ENCODE data around the gene PRKCE.

The PRKCE gene

GRCh38 chr2:45993476-45993991 lies 342.1 kb downstream of the PRKCE start:
- no peaks in the 10 kb centered on the region for H3K9me3 ChIP-seq (ENCODE audit: low read length)
- H3K36me3 ChIP-seq (ENCODE audit: insufficient read depth, low read length): peaks cover 4% of the 10 kb centered on the region
- no peak overlapping the region for H3K9ac ChIP-seq (ENCODE audit: low read length)
- H3K27me3 ChIP-seq (ENCODE audit: control insufficient read depth in 1 of 2, insufficient read depth in 2 of 2, low read length in 2 of 2): no peaks in the 10 kb centered on the region
- H3K4me1 ChIP-seq (ENCODE audit: insufficient read depth, low read length): peaks cover 35% of the 10 kb centered on the region
- no peak overlapping the region for H3K27ac ChIP-seq (ENCODE audit: low read depth, low read length)
- no peak overlapping the region for H3K4me3 ChIP-seq (ENCODE audit: low read depth in 1 of 2, low read length in 2 of 2)

- peaks cover 30% of the 10 kb centered on the region for H3K4me1 ChIP-seq (ENCODE audit: insufficient read depth, low read length)
- H3K36me3 ChIP-seq (ENCODE audit: insufficient read depth, low read length): peaks cover 4% of the 10 kb centered on the region
- H3K27ac ChIP-seq (ENCODE audit: low read depth, low read length): no peak overlapping the region
- H3K4me3 ChIP-seq (ENCODE audit: low read depth in 1 of 2, low read length in 2 of 2): no peak overlapping the region
- H3K9me3 ChIP-seq (ENCODE audit: low read length): no peaks in the 10 kb centered on the region
- no peaks in the 10 kb centered on the region for H3K27me3 ChIP-seq (ENCODE audit: control insufficient read depth in 1 of 2, insufficient read depth in 2 of 2, low read length in 2 of 2)
- no peak overlapping the region for H3K9ac ChIP-seq (ENCODE audit: low read length)
These were observed 342.6 kb downstream of the PRKCE start for GRCh38 chr2:45994060-45994459.

GRCh38 chr2:46000660-46001059 lies 349.2 kb downstream of the PRKCE start:
- Histone ChIP-seq H3K4me1 (ENCODE audit: insufficient read depth, low read length) (peaks cover 26% of the 10 kb centered on the region), H3K9me3 (ENCODE audit: low read length) (no peaks in the 10 kb centered on the region), H3K36me3 (ENCODE audit: insufficient read depth, low read length) (peaks cover 14% of the 10 kb centered on the region), H3K27ac (ENCODE audit: low read depth, low read length) (no peak overlapping the region), H3K4me3 (ENCODE audit: low read depth in 1 of 2, low read length in 2 of 2) (no peak overlapping the region), H3K27me3 (ENCODE audit: control insufficient read depth in 1 of 2, insufficient read depth in 2 of 2, low read length in 2 of 2) (no peaks in the 10 kb centered on the region), H3K9ac (ENCODE audit: low read length) (no peak overlapping the region)

- no peak overlapping the region for H3K4me3 ChIP-seq (ENCODE audit: low read depth in 1 of 2, low read length in 2 of 2)
- H3K36me3 ChIP-seq (ENCODE audit: insufficient read depth, low read length): peaks cover 17% of the 10 kb centered on the region
- H3K27ac ChIP-seq (ENCODE audit: low read depth, low read length): no peak overlapping the region
- H3K4me1 ChIP-seq (ENCODE audit: insufficient read depth, low read length): peaks cover 26% of the 10 kb centered on the region
- no peak overlapping the region for H3K9ac ChIP-seq (ENCODE audit: low read length)
- H3K9me3 ChIP-seq (ENCODE audit: low read length): no peaks in the 10 kb centered on the region
- no peaks in the 10 kb centered on the region for H3K27me3 ChIP-seq (ENCODE audit: control insufficient read depth in 1 of 2, insufficient read depth in 2 of 2, low read length in 2 of 2)
These were observed 349.8 kb downstream of the PRKCE start for GRCh38 chr2:46001290-46001689.

- Histone ChIP-seq H3K4me1 (ENCODE audit: insufficient read depth, low read length) (peaks cover 26% of the 10 kb centered on the region), H3K4me3 (ENCODE audit: low read depth in 1 of 2, low read length in 2 of 2) (no peak overlapping the region), H3K9ac (ENCODE audit: low read length) (no peak overlapping the region), H3K9me3 (ENCODE audit: low read length) (no peaks in the 10 kb centered on the region), H3K27me3 (ENCODE audit: control insufficient read depth in 1 of 2, insufficient read depth in 2 of 2, low read length in 2 of 2) (no peaks in the 10 kb centered on the region), H3K36me3 (ENCODE audit: insufficient read depth, low read length) (peaks cover 23% of the 10 kb centered on the region), H3K27ac (ENCODE audit: low read depth, low read length) (no peak overlapping the region)
These were observed 350.4 kb downstream of the PRKCE start for GRCh38 chr2:46001741-46002506.

- peaks cover 26% of the 10 kb centered on the region for H3K4me1 ChIP-seq (ENCODE audit: insufficient read depth, low read length)
- no peak overlapping the region for H3K4me3 ChIP-seq (ENCODE audit: low read depth in 1 of 2, low read length in 2 of 2)
- H3K36me3 ChIP-seq (ENCODE audit: insufficient read depth, low read length): peaks cover 28% of the 10 kb centered on the region
- no peak overlapping the region for H3K27ac ChIP-seq (ENCODE audit: low read depth, low read length)
- no peaks in the 10 kb centered on the region for H3K27me3 ChIP-seq (ENCODE audit: control insufficient read depth in 1 of 2, insufficient read depth in 2 of 2, low read length in 2 of 2)
- H3K9ac ChIP-seq (ENCODE audit: low read length): no peak overlapping the region
- no peaks in the 10 kb centered on the region for H3K9me3 ChIP-seq (ENCODE audit: low read length)
These were observed 351.0 kb downstream of the PRKCE start for GRCh38 chr2:46002507-46002883.

- H3K36me3 ChIP-seq (ENCODE audit: insufficient read depth, low read length): peaks cover 32% of the 10 kb centered on the region
These were observed 351.5 kb downstream of the PRKCE start for GRCh38 chr2:46002947-46003346.

GRCh38 chr2:46003903-46004473 lies 352.5 kb downstream of the PRKCE start:
- Histone ChIP-seq H3K27me3 (ENCODE audit: control insufficient read depth in 1 of 2, insufficient read depth in 2 of 2, low read length in 2 of 2) (no peaks in the 10 kb centered on the region), H3K27ac (ENCODE audit: low read depth, low read length) (no peak overlapping the region), H3K4me1 (ENCODE audit: insufficient read depth, low read length) (peaks cover 26% of the 10 kb centered on the region), H3K9me3 (ENCODE audit: low read length) (no peaks in the 10 kb centered on the region), H3K4me3 (ENCODE audit: low read depth in 1 of 2, low read length in 2 of 2) (no peak overlapping the region), H3K9ac (ENCODE audit: low read length) (no peak overlapping the region), H3K36me3 (ENCODE audit: insufficient read depth, low read length) (peaks cover 37% of the 10 kb centered on the region)

More at GRCh38 chr2:46002947-46003346, 351.5 kb downstream of the PRKCE start:
- no peak overlapping the region for H3K4me3 ChIP-seq (ENCODE audit: low read depth in 1 of 2, low read length in 2 of 2)
- no peak overlapping the region for H3K9ac ChIP-seq (ENCODE audit: low read length)
- H3K27ac ChIP-seq (ENCODE audit: low read depth, low read length): no peak overlapping the region
- H3K4me1 ChIP-seq (ENCODE audit: insufficient read depth, low read length): peaks cover 26% of the 10 kb centered on the region
- no peaks in the 10 kb centered on the region for H3K27me3 ChIP-seq (ENCODE audit: control insufficient read depth in 1 of 2, insufficient read depth in 2 of 2, low read length in 2 of 2)
- H3K9me3 ChIP-seq (ENCODE audit: low read length): no peaks in the 10 kb centered on the region

- Histone ChIP-seq H3K27me3 (ENCODE audit: control insufficient read depth in 1 of 2, insufficient read depth in 2 of 2, low read length in 2 of 2) (no peaks in the 10 kb centered on the region), H3K4me3 (ENCODE audit: low read depth in 1 of 2, low read length in 2 of 2) (no peak overlapping the region), H3K9me3 (ENCODE audit: low read length) (no peaks in the 10 kb centered on the region), H3K36me3 (ENCODE audit: insufficient read depth, low read length) (peaks cover 42% of the 10 kb centered on the region), H3K9ac (ENCODE audit: low read length) (no peak overlapping the region), H3K4me1 (ENCODE audit: insufficient read depth, low read length) (peaks cover 16% of the 10 kb centered on the region), H3K27ac (ENCODE audit: low read depth, low read length) (no peak overlapping the region)
These were observed 355.1 kb downstream of the PRKCE start for GRCh38 chr2:46006473-46007025.

GRCh38 chr2:46007412-46007811 lies 355.9 kb downstream of the PRKCE start:
- H3K4me3 ChIP-seq (ENCODE audit: low read depth in 1 of 2, low read length in 2 of 2): no peak overlapping the region
- H3K36me3 ChIP-seq (ENCODE audit: insufficient read depth, low read length): peaks cover 44% of the 10 kb centered on the region
- H3K9me3 ChIP-seq (ENCODE audit: low read length): no peaks in the 10 kb centered on the region
- H3K4me1 ChIP-seq (ENCODE audit: insufficient read depth, low read length): peaks cover 8% of the 10 kb centered on the region
- no peak overlapping the region for H3K9ac ChIP-seq (ENCODE audit: low read length)
- no peaks in the 10 kb centered on the region for H3K27me3 ChIP-seq (ENCODE audit: control insufficient read depth in 1 of 2, insufficient read depth in 2 of 2, low read length in 2 of 2)
- no peak overlapping the region for H3K27ac ChIP-seq (ENCODE audit: low read depth, low read length)

- Histone ChIP-seq H3K9ac (ENCODE audit: low read length) (no peak overlapping the region), H3K9me3 (ENCODE audit: low read length) (no peaks in the 10 kb centered on the region), H3K4me1 (ENCODE audit: insufficient read depth, low read length) (no peaks in the 10 kb centered on the region), H3K27ac (ENCODE audit: low read depth, low read length) (no peak overlapping the region), H3K27me3 (ENCODE audit: control insufficient read depth in 1 of 2, insufficient read depth in 2 of 2, low read length in 2 of 2) (no peaks in the 10 kb centered on the region), H3K4me3 (ENCODE audit: low read depth in 1 of 2, low read length in 2 of 2) (no peak overlapping the region), H3K36me3 (ENCODE audit: insufficient read depth, low read length) (peaks cover 48% of the 10 kb centered on the region)
These were observed 356.8 kb downstream of the PRKCE start for GRCh38 chr2:46008091-46008870.

Data from muscle layer of colon (tissue), 2 donors.